Neural cell (in vitro differentiated cells): ENCODE measurements around the gene AP2B1. TPM values are rescaled to one million over a fixed set of nuclear protein-coding genes. Genes with fewer than 3 reads are reported as not detected.

Experiments
- H2AFZ ChIP-seq: fragments of 200-600, 300-800 bp; sonication (generic), shearing (Covaris generic); 2 replicates; pipeline ENCODE4 v1.6.0; 2014; ENCODE audit warnings: low read depth, mild to moderate bottlenecking, antibody characterized with exemption, low read length, moderate library complexity
- H3F3A ChIP-seq: fragments of 200-600 bp; shearing (Covaris generic); 2 replicates; pipeline ENCODE4 v1.6.1; 2016; ENCODE audit warnings: mild to moderate bottlenecking, moderate library complexity, mixed read lengths, antibody characterized with exemption, low read length; ENCODE audit not compliant: insufficient read depth, poor library complexity, severe bottlenecking
- H3K27ac ChIP-seq: fragments of 200-600, 300-800 bp; sonication (generic), shearing (Covaris generic); 2 replicates; pipeline ENCODE4 v1.5.1; 2014; ENCODE audit warnings: mild to moderate bottlenecking, low read length, moderate library complexity
- H3K27me3 ChIP-seq: fragments of 300-800, 200-600 bp; sonication (generic), shearing (Covaris generic); 2 replicates; pipeline ENCODE4 v1.6.0; 2014; ENCODE audit warnings: mild to moderate bottlenecking, low read depth, low read length, moderate library complexity; ENCODE audit not compliant: insufficient read depth
- H3K36me3 ChIP-seq: fragments of 300-800, 200-600 bp; sonication (generic), shearing (Covaris generic); 2 replicates; pipeline ENCODE4 v1.5.1; 2014; ENCODE audit warnings: mild to moderate bottlenecking, antibody characterized with exemption, low read length, moderate library complexity; ENCODE audit not compliant: insufficient read depth
- H3K4me2 ChIP-seq: fragments of 300-800, 200-600 bp; sonication (generic), shearing (Covaris generic); 2 replicates; pipeline ENCODE4 v1.6.0; 2014; ENCODE audit warnings: mild to moderate bottlenecking, low read length
- H3K4me3 ChIP-seq: fragments of 300-800, 200-600 bp; sonication (generic), shearing (Covaris generic); 2 replicates; pipeline ENCODE4 v1.5.1; 2014; ENCODE audit warnings: mild to moderate bottlenecking, low read length, moderate library complexity
- H3K79me2 ChIP-seq: fragments of 200-600 bp; shearing (Covaris generic); replicated peaks from 2 replicates; pipeline ENCODE4 v1.6.0; 2014; ENCODE audit warnings: mild to moderate bottlenecking, low read length, moderate library complexity; ENCODE audit not compliant: insufficient read depth
- H3K9ac ChIP-seq: fragments of 300-800, 200-600 bp; sonication (generic), shearing (Covaris generic); 2 replicates; pipeline ENCODE4 v1.6.1; 2016; ENCODE audit warnings: mild to moderate bottlenecking, low read length, mixed read lengths
- H3K9me2 ChIP-seq: fragments of 200-600 bp; shearing (Covaris generic); 2 replicates; pipeline ENCODE4 v1.6.1; 2016; ENCODE audit warnings: mild to moderate bottlenecking, low read length, mixed read lengths; ENCODE audit not compliant: insufficient read depth
- H3K9me3 ChIP-seq: fragments of 200-600, 300-800 bp; sonication (generic), shearing (Covaris generic); 2 replicates; pipeline ENCODE4 v1.6.1; 2016; ENCODE audit warnings: mild to moderate bottlenecking, mixed run types, low read length, moderate library complexity, mixed read lengths
- H4K20me1 ChIP-seq: fragments of 200-600 bp; shearing (Covaris generic); 2 replicates; pipeline ENCODE4 v1.6.1; 2016; ENCODE audit warnings: mild to moderate bottlenecking, mixed run types; ENCODE audit not compliant: insufficient read depth
- CTCF ChIP-seq: fragments of 450-650 bp; IDR thresholded peaks from 2 replicates; pipeline ENCODE4 v1.5.1; 2014; ENCODE audit warnings: antibody characterized with exemption, mild to moderate bottlenecking, moderate library complexity; ENCODE audit not compliant: poor library complexity, severe bottlenecking
- EP300 ChIP-seq: fragments of 450-650 bp; conservative IDR thresholded peaks from 2 replicates; pipeline ENCODE4 v1.6.1; 2014; ENCODE audit warnings: antibody characterized with exemption, mild to moderate bottlenecking, moderate library complexity; ENCODE audit not compliant: poor library complexity, severe bottlenecking
- EZH2 ChIP-seq: fragments of 200-600, 300-800 bp; shearing (Covaris generic), sonication (generic); IDR thresholded peaks from 2 replicates; pipeline ENCODE4 v1.6.1; 2014; ENCODE audit warnings: antibody characterized with exemption, low read length, borderline replicate concordance, mild to moderate bottlenecking; ENCODE audit not compliant: insufficient read depth, poor library complexity, severe bottlenecking
- MXI1 ChIP-seq: fragments of 450-650 bp; conservative IDR thresholded peaks from 2 replicates; pipeline ENCODE4 v1.6.1; 2014; ENCODE audit warnings: antibody characterized with exemption, mild to moderate bottlenecking; ENCODE audit not compliant: poor library complexity, severe bottlenecking
- POLR2AphosphoS5 ChIP-seq: IDR thresholded peaks from 2 replicates; pipeline ENCODE4 v1.6.1; 2012
- RAD21 ChIP-seq: fragments of 450-650 bp; conservative IDR thresholded peaks from 2 replicates; pipeline ENCODE4 v1.6.1; 2014; ENCODE audit warnings: antibody characterized with exemption, mild to moderate bottlenecking, moderate library complexity
- REST ChIP-seq: IDR thresholded peaks from 2 replicates; pipeline ENCODE4 v1.6.1; 2012; ENCODE audit warnings: borderline replicate concordance
- SMC3 ChIP-seq: fragments of 450-650 bp; conservative IDR thresholded peaks from 2 replicates; pipeline ENCODE4 v1.6.1; 2014; ENCODE audit warnings: antibody characterized with exemption, mild to moderate bottlenecking, moderate library complexity; ENCODE audit not compliant: poor library complexity
- TAF1 ChIP-seq: IDR thresholded peaks from 2 replicates; pipeline ENCODE4 v1.6.1; 2012; ENCODE audit warnings: low read depth
- polyA minus RNA-seq: library from RNA; depleted of rRNA, polyadenylated mRNA; stranded (reverse); fragments of >200 nt; gene quantifications from 2 replicates; pipeline ENCODE4 v1.2.3, GENCODE V29; 2014
- polyA plus RNA-seq: library from polyadenylated mRNA; depleted of rRNA; stranded (reverse); fragments of >200 nt; gene quantifications from 2 replicates; pipeline ENCODE4 v1.2.3, GENCODE V29; 2014

AP2B1 gene
- polyA plus RNA-seq (59.5 and 65.1 TPM in 2 replicates), polyA minus RNA-seq (227 and 279 TPM in 2 replicates)

GRCh38 chr17:35587074-35587961 is at the start of gene AP2B1:
AP2B1 (plus strand) TSS chr17:35587322; CDS start chr17:35594031, 6,709 bp downstream.
- peak within 1 kb of the TSS; percentile 95 for H3K4me2 ChIP-seq
- H2AFZ ChIP-seq: peak within 1 kb of the TSS; percentile 60
- H3K9ac ChIP-seq: peak within 1 kb of the TSS; percentile 97
- H3K9me2 ChIP-seq: no peaks in the 10 kb centered on the region
- H3K79me2 ChIP-seq: peaks cover 44% of the 10 kb centered on the region
- no peaks in the 10 kb centered on the region for H4K20me1 ChIP-seq
- H3K27me3 ChIP-seq: no peaks in the 10 kb centered on the region
- peaks cover 4% of the 10 kb centered on the region for H3F3A ChIP-seq
- H3K4me3 ChIP-seq: peak within 1 kb of the TSS; percentile 85
- no peaks in the 10 kb centered on the region for H3K36me3 ChIP-seq
- H3K27ac ChIP-seq: peak within 1 kb of the TSS; percentile 98
- no peaks in the 10 kb centered on the region for H3K9me3 ChIP-seq
- no peak for TF ChIP-seq EZH2
- peak; percentile 20 for TF ChIP-seq RAD21
- TF ChIP-seq EP300: peak; percentile 77
- peak; percentile 74 for TF ChIP-seq REST
- no peak for TF ChIP-seq CTCF
- peak; percentile 94 for TF ChIP-seq POLR2AphosphoS5
- peak; percentile 86 for TF ChIP-seq MXI1
- TF ChIP-seq SMC3: no peak
- TF ChIP-seq TAF1: peak; percentile 96

GRCh38 chr17:35537601-35538141 is 49.5 kb upstream of the AP2B1 start, which contains the start of gene SLFN12L:
SLFN12L (minus strand) TSS chr17:35537678; CDS start chr17:35522364, 15,314 bp downstream.
- no peak within 1 kb of the TSS for H3K9ac ChIP-seq
- no peak within 1 kb of the TSS for H3K27ac ChIP-seq
- H3K9me3 ChIP-seq: no peaks in the 10 kb centered on the region
- H4K20me1 ChIP-seq: no peaks in the 10 kb centered on the region
- H3K4me3 ChIP-seq: no peak within 1 kb of the TSS
- H3K27me3 ChIP-seq: peaks cover 5% of the 10 kb centered on the region
- H3K36me3 ChIP-seq: no peaks in the 10 kb centered on the region
- H3K9me2 ChIP-seq: no peaks in the 10 kb centered on the region
- TF ChIP-seq EZH2 (no peak), CTCF (no peak), MXI1 (no peak), RAD21 (no peak), EP300 (no peak), REST (no peak), TAF1 (no peak), SMC3 (no peak), POLR2AphosphoS5 (no peak)
- H3K4me2 ChIP-seq: no peak within 1 kb of the TSS
- no peaks in the 10 kb centered on the region for H3K79me2 ChIP-seq
- no peaks in the 10 kb centered on the region for H3F3A ChIP-seq
- H2AFZ ChIP-seq: no peak within 1 kb of the TSS
